ENCODE data around the gene TCF7L1.

- no peak for TF ChIP-seq MEF2A (IDR thresholded peaks at IDR 0.05; ENCODE audit: borderline replicate concordance, low read depth)
- no peak for TF ChIP-seq MAX (IDR thresholded peaks at IDR 0.05; ENCODE audit: low read depth)
These were observed 41.8 kb downstream of the TCF7L1 start for GRCh38 chr2:85174943-85175342.

Data from SK-N-SH (cell line).